NCI-H748 (cell line): ENCODE data around the gene ROCK2.

Experiments used
- DNase-seq: peaks from one replicate; lab custom pipeline; 2025; ENCODE audit not compliant: unreplicated experiment; lab: John Stamatoyannopoulos, UW

Gene ROCK2

GRCh38 chr2:11131166-11131920 lies 213.1 kb downstream of the ROCK2 start:
- DNase-seq = no peak
